Neural progenitor cell (in vitro differentiated cells): ENCODE measurements around the gene WLS.

Experiments used
- EZH2 ChIP-seq: fragments of 200-600 bp; sonication (generic); IDR thresholded peaks from 2 replicates; pipeline ENCODE4 v1.6.1; 2017; ENCODE audit warnings: antibody characterized with exemption, mild to moderate bottlenecking, moderate library complexity
- EZH2phosphoT487 ChIP-seq: fragments of 200-600 bp; sonication (generic); IDR thresholded peaks from 2 replicates; pipeline ENCODE4 v1.6.1; 2017; ENCODE audit warnings: antibody characterized with exemption
- TF ChIP-seq, protein P1 (sequence below): fragments of 200-600 bp; sonication (generic); IDR thresholded peaks from 2 replicates; pipeline ENCODE4 v1.5.1; 2017; ENCODE audit warnings: antibody characterized with exemption, mild to moderate bottlenecking

GRCh38 chr1:68101829-68102228, 130.5 kb downstream of the WLS start:
- TF ChIP-seq, protein P1, sequence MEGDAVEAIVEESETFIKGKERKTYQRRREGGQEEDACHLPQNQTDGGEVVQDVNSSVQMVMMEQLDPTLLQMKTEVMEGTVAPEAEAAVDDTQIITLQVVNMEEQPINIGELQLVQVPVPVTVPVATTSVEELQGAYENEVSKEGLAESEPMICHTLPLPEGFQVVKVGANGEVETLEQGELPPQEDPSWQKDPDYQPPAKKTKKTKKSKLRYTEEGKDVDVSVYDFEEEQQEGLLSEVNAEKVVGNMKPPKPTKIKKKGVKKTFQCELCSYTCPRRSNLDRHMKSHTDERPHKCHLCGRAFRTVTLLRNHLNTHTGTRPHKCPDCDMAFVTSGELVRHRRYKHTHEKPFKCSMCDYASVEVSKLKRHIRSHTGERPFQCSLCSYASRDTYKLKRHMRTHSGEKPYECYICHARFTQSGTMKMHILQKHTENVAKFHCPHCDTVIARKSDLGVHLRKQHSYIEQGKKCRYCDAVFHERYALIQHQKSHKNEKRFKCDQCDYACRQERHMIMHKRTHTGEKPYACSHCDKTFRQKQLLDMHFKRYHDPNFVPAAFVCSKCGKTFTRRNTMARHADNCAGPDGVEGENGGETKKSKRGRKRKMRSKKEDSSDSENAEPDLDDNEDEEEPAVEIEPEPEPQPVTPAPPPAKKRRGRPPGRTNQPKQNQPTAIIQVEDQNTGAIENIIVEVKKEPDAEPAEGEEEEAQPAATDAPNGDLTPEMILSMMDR, result no peak
- TF ChIP-seq EZH2phosphoT487 (no peak), EZH2 (no peak)
